ENCODE results near the gene MGAM2.

MGAM2 gene

DNA sequence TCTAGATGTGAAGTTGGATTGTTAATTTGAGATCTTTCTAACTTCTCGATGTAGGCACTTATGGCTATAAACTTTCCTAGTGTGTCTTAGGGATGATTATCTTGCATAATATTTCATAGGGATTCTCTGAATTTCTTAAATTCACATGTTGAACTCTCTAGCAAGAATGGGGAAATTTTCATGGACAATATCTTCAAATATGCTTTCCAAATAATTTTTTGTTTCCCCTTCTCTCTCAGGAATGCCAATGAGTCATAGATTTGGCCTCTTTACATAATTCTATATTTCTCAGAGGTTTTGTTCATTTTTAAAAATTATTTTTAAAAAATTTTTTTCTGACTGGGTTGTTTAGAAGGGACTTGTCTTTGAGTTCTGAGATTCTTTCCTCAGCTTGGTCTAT is 68.9 kb downstream of the MGAM2 start:
- DNase-seq = no peak

DNA sequence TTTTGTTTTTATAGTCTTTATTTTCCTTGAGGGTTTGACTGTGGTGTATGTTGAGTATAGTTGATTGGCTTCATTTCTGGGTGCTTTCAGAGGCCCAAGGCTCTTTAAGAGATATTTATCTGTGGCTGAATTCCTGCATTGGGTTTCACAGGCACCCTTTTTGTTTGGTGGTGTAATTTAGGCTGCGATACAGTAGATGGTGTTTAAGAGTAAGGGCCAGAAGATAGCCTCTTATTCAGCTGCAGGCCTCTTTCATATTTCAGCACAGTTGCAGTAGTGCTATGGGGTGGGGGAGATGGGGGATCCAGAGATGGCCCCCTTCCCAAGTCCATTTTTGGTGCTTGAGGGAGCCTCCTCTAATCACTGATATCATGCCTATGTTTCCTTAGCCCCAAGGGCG is 69.7 kb downstream of the MGAM2 start:
- DNase-seq = no peak

DNA sequence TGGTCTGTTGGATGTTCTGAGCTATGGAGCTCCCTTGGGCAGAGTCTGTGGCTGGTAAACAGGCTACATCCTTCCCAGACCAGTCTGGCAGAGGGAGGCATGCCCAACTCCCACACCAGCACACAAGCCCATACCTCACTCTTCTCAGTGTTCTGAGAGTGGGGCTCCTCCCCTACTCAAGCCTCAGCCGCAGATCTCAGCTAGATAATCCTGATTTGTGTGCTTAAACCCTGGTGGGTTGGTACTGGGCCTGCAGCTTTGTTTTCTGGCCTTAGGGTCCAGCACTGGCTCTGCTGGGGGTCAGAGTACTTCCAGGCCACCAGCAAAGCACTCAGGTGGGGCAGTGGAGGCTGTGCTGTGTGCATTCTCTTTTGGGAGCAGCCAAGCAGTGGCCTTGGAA is 70.4 kb downstream of the MGAM2 start:
- no peak for DNase-seq

DNA sequence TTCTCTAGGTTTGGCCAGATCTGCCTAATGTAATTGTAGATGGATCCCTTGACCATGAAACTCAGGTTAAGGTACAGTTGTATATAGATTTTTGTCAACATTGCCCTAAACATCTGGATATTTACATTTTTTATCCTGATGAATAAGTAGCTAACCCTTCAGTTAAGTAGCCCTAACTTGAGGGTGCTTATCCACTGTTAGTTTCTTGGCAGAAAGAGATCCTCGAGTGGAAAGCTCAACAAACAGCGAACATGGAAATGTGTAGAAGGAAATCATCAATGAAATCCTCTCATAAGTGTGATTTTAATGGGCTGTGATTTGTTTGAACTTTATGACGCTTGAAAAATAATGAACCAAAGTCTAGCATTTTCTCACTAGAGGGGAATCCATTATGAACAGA is 73.6 kb downstream of the MGAM2 start:
- no peak for DNase-seq

DNA sequence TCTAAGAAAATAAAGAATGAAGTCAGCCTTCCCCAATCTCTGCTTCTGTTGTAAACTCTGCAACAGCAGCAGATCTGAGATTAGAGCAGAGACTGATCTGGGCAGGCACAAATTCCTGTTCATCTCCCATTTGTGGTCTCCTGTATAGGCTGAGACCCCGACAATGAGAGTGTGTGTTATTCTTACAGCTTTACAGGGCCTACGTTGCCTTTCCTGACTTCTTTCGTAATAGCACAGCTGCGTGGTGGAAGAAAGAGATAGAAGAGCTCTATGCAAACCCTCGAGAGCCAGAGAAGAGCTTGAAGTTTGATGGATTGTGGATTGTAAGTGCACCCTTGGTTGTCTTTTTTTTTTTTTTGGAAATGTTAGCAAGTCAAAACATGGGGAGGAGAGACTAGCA is 74.3 kb downstream of the MGAM2 start:
- no peak for DNase-seq

GRCh38 chr7:142188154-142188553 is 76.6 kb downstream of the MGAM2 start:
- no peak for DNase-seq

GRCh38 chr7:142188846-142189245 is 77.3 kb downstream of the MGAM2 start:
- DNase-seq = no peak

DNA sequence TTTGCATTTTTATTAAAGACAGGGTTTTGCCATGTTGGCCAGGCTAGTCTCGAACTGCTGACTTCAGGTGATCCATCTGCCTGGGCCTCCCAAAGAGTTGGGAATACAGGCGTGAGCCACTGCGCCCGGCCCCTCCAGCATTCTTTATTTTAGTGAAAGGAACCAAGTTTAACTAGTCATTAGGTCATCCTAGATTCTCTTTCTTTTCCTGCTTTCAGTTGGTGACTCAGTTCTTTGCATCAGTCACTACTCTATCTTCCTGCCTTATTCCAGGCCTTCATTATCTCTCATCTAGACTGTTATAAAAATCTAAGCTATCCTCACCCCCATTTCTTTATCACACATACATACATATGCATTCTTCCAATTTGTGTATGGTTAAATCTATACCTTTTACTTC is 82.7 kb downstream of the MGAM2 start:
- DNase-seq = no peak

- DNase-seq = no peak
Observed at GRCh38 chr7:142196066-142196840, 84.7 kb downstream of the MGAM2 start.

GRCh38 chr7:142200206-142200605 is 88.7 kb downstream of the MGAM2 start:
- DNase-seq = no peak

GRCh38 chr7:142228537-142229104 is 117.1 kb downstream of the MGAM2 start:
- DNase-seq = no peak

DNA sequence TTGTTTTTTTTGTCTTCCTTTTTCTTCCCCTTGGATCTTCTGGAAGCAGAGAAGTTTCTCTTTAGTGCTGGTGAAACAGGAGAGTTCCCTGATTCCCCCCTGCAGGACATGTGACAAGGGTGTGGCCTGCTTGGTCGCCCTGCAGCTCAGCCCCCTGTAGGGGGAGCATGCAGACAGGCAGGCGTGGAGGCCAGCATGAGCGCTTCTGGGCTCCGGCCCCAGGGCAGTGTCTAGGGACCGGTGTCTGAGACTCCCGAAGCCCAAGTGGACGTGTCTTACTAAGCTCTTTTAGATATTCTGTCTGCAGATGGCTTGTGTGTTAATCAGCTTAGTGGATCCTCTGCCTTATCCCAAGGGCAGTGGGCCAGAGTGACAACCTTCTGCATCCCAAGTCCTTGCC is 120.2 kb downstream of the MGAM2 start:
- no peak for DNase-seq

GRCh38 chr7:142240546-142240945 is 129.0 kb downstream of the MGAM2 start:
- no peak for DNase-seq

DNA sequence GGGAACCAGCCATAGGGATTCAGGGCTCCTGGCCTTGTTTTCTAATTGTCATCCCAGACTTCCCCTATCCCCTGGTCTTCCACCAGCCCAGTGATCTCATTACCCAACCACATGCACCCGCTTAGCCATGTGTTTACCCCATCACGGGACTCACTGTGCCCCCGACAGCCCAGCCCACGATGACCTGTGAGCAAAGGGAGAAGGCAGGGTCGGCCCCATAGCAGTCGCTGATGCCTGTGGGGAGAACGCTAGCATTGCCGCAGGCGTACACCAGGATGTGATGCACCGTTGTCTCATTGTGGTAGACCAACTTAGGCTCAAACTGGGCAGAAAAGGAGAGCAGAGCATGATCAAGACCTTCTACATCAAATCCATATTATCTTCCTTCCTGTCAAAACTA is 132.3 kb downstream of the MGAM2 start:
- DNase-seq = no peak

DNA sequence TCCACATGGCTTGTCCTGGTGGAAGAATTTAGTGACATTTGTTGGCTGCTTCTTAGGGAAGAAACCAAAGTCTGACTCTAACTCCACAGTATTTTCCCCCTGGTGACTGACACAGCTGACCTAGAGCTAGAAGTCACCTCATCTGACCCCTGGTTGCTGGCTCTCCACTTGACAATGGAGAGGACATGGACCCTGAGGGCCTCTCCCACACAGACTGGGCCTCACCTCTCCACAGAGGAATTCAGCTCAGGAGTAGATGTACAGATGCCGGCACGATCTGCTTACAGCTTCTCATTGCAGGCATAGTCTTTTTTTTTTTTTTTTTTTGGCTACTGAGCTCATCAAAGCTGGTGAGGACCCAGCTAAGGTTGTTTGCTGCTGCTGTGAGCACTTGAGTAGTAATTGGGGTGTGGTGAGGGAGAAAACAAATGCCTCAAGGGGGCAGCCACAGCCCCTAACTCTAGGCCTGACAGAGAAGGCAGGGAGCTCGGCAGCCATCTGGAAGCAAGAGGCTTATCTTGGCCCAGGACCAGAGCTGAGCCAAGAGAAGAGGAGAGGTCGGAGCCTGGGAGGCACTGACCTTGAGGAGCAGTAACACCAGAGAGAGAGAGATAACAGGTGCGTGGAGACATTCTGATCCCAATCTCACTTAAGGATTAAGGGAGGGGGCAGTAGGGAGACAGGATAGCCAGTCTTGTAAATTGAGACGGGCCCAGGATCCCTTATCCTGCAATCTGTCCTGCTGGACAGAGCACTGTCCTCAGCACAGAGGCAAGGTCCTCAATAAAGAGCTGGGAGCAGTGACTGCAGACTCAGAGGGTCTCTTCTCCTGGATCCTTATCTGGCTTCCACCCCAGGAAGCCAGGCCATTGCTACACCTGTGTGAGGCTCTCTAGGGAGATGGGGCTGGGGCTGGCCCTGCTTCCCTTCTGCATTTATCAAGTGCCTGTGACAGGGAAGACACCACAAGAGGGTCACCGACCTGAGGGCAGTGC is 136.9 kb downstream of the MGAM2 start:
- DNase-seq = no peak

GRCh38 chr7:142249918-142250317 is 138.4 kb downstream of the MGAM2 start:
- DNase-seq = no peak

DNA sequence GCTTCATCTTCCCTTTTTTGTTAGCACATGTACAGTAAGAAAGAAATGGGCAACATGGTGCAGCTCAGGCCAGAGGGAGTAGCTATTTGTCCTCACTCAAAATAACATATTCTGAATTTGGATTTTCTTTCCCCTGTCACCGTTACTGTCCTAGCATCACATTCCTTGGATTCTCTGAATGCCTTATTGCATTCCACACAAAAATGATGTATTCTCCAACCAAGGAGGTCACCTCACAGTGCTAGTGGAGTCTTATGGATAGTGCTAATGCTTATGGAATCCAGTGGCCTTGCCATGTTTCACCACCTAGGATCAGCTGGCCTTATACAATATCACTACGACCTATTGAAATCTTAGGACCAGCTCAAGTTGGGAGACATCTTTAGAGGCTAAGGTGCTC is 139.2 kb downstream of the MGAM2 start:
- no peak for DNase-seq

DNA sequence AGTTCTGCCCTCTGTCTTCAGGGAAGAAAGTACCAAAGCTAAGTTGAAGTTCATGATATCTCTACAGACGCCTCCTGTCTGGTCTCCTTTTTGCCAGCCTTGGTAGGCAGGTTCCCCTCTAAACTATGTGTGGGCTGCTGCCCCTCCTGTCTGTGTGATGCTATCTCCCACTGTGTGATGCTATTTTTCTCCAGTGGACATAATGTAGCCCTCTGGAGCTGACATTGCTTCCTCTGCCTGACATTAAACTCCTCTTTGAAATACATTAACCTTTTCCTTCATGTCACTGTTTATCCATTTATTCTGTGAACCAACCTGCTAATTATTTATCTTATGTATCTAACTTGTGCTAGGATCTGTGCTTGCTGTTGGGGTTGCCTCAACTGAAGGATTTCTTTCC is 146.4 kb downstream of the MGAM2 start, which contains the start of gene PRSS58:
PRSS58 (minus strand) TSS at position 101 of the 400 bp plus-strand sequence. CDS start 351 bp downstream, outside the sequence.
- no peak for DNase-seq

GRCh38 chr7:142263598-142264380 is 152.3 kb downstream of the MGAM2 start:
- DNase-seq = no peak
